CD4-positive, alpha-beta T cell treated with Interleukin-6 for 4 hours (primary cell): Measurements from ENCODE around the gene CCDC170.

Experiments used
- DNase-seq: peaks from one replicate; pipeline ENCODE4 v3.0.0-alpha.2; 2020; ENCODE audit warnings: mixed read lengths

Gene CCDC170

GRCh38 chr6:151624481-151624880 lies 130.7 kb downstream of the CCDC170 start:
- no peak for DNase-seq

GRCh38 chr6:151624900-151625536 lies 131.2 kb downstream of the CCDC170 start:
- DNase-seq, result no peak

- DNase-seq, result no peak
Measured at GRCh38 chr6:151627689-151628444, 134.1 kb downstream of the CCDC170 start.

- DNase-seq, result no peak
Measured at GRCh38 chr6:151629791-151630190, 136.0 kb downstream of the CCDC170 start.

- no peak for DNase-seq
Measured at GRCh38 chr6:151630387-151630786, 136.6 kb downstream of the CCDC170 start.

GRCh38 chr6:151630991-151631655 lies 137.3 kb downstream of the CCDC170 start:
- no peak for DNase-seq

- no peak for DNase-seq
Measured at GRCh38 chr6:151632415-151632987, 138.7 kb downstream of the CCDC170 start.

GRCh38 chr6:151633526-151634335 lies 139.9 kb downstream of the CCDC170 start:
- DNase-seq, result no peak

- DNase-seq, result no peak
Measured at GRCh38 chr6:151634336-151634720, 140.5 kb downstream of the CCDC170 start.

GRCh38 chr6:151635741-151636140 lies 141.9 kb downstream of the CCDC170 start:
- no peak for DNase-seq

- DNase-seq, result no peak
Measured at GRCh38 chr6:151637814-151638213, 144.0 kb downstream of the CCDC170 start.

- DNase-seq, result no peak
Measured at GRCh38 chr6:151639750-151640149, 145.9 kb downstream of the CCDC170 start.

GRCh38 chr6:151641028-151641427 lies 147.2 kb downstream of the CCDC170 start:
- DNase-seq, result no peak

GRCh38 chr6:151647976-151648639 lies 154.3 kb downstream of the CCDC170 start:
- DNase-seq, result peak; percentile 1

GRCh38 chr6:151649835-151650234 lies 156.0 kb downstream of the CCDC170 start:
- DNase-seq, result no peak

GRCh38 chr6:151651639-151652038 lies 157.8 kb downstream of the CCDC170 start:
- DNase-seq, result no peak

GRCh38 chr6:151652325-151652724 lies 158.5 kb downstream of the CCDC170 start:
- no peak for DNase-seq

- no peak for DNase-seq
Measured at GRCh38 chr6:151655099-151655498, 161.3 kb downstream of the CCDC170 start.

GRCh38 chr6:151656392-151656791 lies 162.6 kb downstream of the CCDC170 start:
- no peak for DNase-seq

- no peak for DNase-seq
Measured at GRCh38 chr6:151658091-151658490, 164.3 kb downstream of the CCDC170 start.

GRCh38 chr6:151659212-151659611 lies 165.4 kb downstream of the CCDC170 start:
- no peak for DNase-seq

GRCh38 chr6:151661509-151661908 lies 167.7 kb downstream of the CCDC170 start:
- no peak for DNase-seq
